Neural progenitor cell (in vitro differentiated cells): ENCODE measurements around the gene COL4A4. TPM values are rescaled to one million over a fixed set of nuclear protein-coding genes. Genes with fewer than 3 reads are reported as not detected.

Experiments
- DNase-seq: peaks from one replicate; pipeline ENCODE4 v3.0.0-alpha.2; 2016; ENCODE audit warnings: low spot score
- H2AFZ ChIP-seq: fragments of 200-600 bp; sonication (generic); replicated peaks from 2 replicates; pipeline ENCODE4 v1.6.1; 2016; ENCODE audit warnings: antibody characterized with exemption
- H3F3A ChIP-seq: fragments of 200-600 bp; sonication (generic); 2 replicates; pipeline ENCODE4 v1.6.1; 2016; ENCODE audit warnings: antibody characterized with exemption, low read depth
- H3K27ac ChIP-seq: fragments of 200-600 bp; sonication (generic); 2 replicates; pipeline ENCODE4 v1.5.1; 2016; ENCODE audit warnings: mild to moderate bottlenecking
- H3K27me3 ChIP-seq: fragments of 200-600 bp; sonication (generic); 2 replicates; pipeline ENCODE4 v1.6.1; 2016; ENCODE audit warnings: mild to moderate bottlenecking, moderate library complexity
- H3K36me3 ChIP-seq: fragments of 200-600 bp; sonication (generic); 2 replicates; pipeline ENCODE4 v1.5.1; 2016
- H3K4me1 ChIP-seq: fragments of 200-600 bp; sonication (generic); 2 replicates; pipeline ENCODE4 v1.6.1; 2016; ENCODE audit warnings: mixed run types
- H3K4me2 ChIP-seq: fragments of 200-600 bp; sonication (generic); 2 replicates; pipeline ENCODE4 v1.6.1; 2016
- H3K4me3 ChIP-seq: fragments of 200-600 bp; sonication (generic); 2 replicates; pipeline ENCODE4 v1.5.1; 2016
- H3K79me2 ChIP-seq: fragments of 200-600 bp; sonication (generic); 2 replicates; pipeline ENCODE4 v1.6.1; 2016; ENCODE audit warnings: low read depth
- H3K9ac ChIP-seq: fragments of 200-600 bp; sonication (generic); 2 replicates; pipeline ENCODE4 v1.6.1; 2016
- H3K9me3 ChIP-seq: fragments of 200-600 bp; sonication (generic); 2 replicates; pipeline ENCODE4 v1.5.1; 2016; ENCODE audit warnings: low read depth
- H4K20me1 ChIP-seq: fragments of 200-600 bp; sonication (generic); 2 replicates; pipeline ENCODE4 v1.6.1; 2016; ENCODE audit warnings: low read depth
- H3K27ac Mint-ChIP-seq: 3 replicates; pipeline ENCODE4 v1.8.0; 2021; ENCODE audit warnings: mixed read lengths
- H3K27me3 Mint-ChIP-seq: 2 replicates; pipeline ENCODE4 v1.8.0; 2022; ENCODE audit warnings: low read depth, mild to moderate bottlenecking, inconsistent platforms, moderate library complexity, mixed read lengths; ENCODE audit not compliant: insufficient read depth
- H3K36me3 Mint-ChIP-seq: 3 replicates; pipeline ENCODE4 v1.8.0; 2021; ENCODE audit warnings: mixed read lengths
- H3K4me1 Mint-ChIP-seq: 3 replicates; pipeline ENCODE4 v1.8.0; 2021; ENCODE audit warnings: mixed read lengths
- H3K4me3 Mint-ChIP-seq: 3 replicates; pipeline ENCODE4 v1.8.0; 2021; ENCODE audit warnings: mild to moderate bottlenecking, moderate library complexity, mixed read lengths
- H3K9me3 Mint-ChIP-seq: 3 replicates; pipeline ENCODE4 v1.8.0; 2020; ENCODE audit warnings: mixed read lengths
- EZH2 ChIP-seq: fragments of 200-600 bp; sonication (generic); IDR thresholded peaks from 2 replicates; pipeline ENCODE4 v1.6.1; 2017; ENCODE audit warnings: antibody characterized with exemption, mild to moderate bottlenecking, moderate library complexity
- EZH2phosphoT487 ChIP-seq: fragments of 200-600 bp; sonication (generic); IDR thresholded peaks from 2 replicates; pipeline ENCODE4 v1.6.1; 2017; ENCODE audit warnings: antibody characterized with exemption
- total RNA-seq: library from RNA; depleted of rRNA; stranded (reverse); fragments of >200 nt; gene quantifications from 2 replicates; pipeline ENCODE4 v1.2.3, GENCODE V29; 2015; ENCODE audit warnings: low replicate concordance
- TF ChIP-seq, protein P1 (sequence below): fragments of 200-600 bp; sonication (generic); IDR thresholded peaks from 2 replicates; pipeline ENCODE4 v1.5.1; 2017; ENCODE audit warnings: antibody characterized with exemption, mild to moderate bottlenecking

COL4A4 gene
- total RNA-seq, 1 donor from 2014 or later = 0.60 TPM

DNA sequence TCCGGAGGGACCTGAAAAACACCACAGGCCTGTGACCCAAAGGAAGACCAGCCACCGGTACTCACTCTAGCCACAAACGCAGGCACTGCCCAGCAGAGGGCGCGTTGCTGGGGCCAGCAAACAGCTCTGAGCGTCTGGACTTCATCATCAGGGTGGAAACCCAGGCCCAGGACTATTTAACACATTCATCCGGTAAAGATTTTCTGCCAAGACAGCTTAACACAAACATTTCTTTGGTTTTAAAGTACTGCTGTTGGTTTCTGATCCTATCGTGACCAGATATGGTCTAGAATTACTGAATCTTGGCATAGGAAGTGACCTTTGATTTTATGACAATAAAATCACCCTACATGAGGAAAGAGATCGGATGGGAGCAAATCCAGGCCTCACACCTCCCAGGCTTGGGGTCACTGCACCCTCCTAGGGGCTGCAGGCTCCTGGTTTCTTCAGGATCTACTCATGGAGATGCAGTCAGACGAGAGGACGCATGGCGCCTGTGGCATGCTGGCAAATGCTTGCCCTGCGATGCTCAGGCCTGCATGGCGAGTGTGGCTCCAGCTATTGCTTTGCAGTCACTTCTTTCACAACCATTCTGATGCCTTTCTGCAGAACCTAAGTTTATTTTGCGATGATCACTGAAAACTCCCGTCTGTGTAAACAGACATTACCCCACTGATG, 130.4 kb downstream of the COL4A4 start:
- Histone ChIP-seq H3K4me2 (no peak overlapping the region), H3K9me3 (no peaks in the 10 kb centered on the region), H3K4me1 (no peaks in the 10 kb centered on the region), H3K27ac (no peak overlapping the region), H4K20me1 (no peaks in the 10 kb centered on the region), H3K27me3 (no peaks in the 10 kb centered on the region), H3K79me2 (no peaks in the 10 kb centered on the region), H3F3A (no peaks in the 10 kb centered on the region), H2AFZ (peak overlapping the region; percentile 89), H3K9ac (no peak overlapping the region), H3K4me3 (no peak overlapping the region), H3K36me3 (no peaks in the 10 kb centered on the region)
- no peaks in the 10 kb centered on the region for H3K27me3 Mint-ChIP-seq
- TF ChIP-seq, protein P1, sequence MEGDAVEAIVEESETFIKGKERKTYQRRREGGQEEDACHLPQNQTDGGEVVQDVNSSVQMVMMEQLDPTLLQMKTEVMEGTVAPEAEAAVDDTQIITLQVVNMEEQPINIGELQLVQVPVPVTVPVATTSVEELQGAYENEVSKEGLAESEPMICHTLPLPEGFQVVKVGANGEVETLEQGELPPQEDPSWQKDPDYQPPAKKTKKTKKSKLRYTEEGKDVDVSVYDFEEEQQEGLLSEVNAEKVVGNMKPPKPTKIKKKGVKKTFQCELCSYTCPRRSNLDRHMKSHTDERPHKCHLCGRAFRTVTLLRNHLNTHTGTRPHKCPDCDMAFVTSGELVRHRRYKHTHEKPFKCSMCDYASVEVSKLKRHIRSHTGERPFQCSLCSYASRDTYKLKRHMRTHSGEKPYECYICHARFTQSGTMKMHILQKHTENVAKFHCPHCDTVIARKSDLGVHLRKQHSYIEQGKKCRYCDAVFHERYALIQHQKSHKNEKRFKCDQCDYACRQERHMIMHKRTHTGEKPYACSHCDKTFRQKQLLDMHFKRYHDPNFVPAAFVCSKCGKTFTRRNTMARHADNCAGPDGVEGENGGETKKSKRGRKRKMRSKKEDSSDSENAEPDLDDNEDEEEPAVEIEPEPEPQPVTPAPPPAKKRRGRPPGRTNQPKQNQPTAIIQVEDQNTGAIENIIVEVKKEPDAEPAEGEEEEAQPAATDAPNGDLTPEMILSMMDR = peak; percentile 91
- no peak for TF ChIP-seq EZH2
- DNase-seq = peak; percentile 76
- H3K36me3 Mint-ChIP-seq = no peaks in the 10 kb centered on the region
- no peaks in the 10 kb centered on the region for H3K9me3 Mint-ChIP-seq
- no peak overlapping the region for H3K27ac Mint-ChIP-seq
- H3K4me1 Mint-ChIP-seq = no peaks in the 10 kb centered on the region
- no peak overlapping the region for H3K4me3 Mint-ChIP-seq

DNA sequence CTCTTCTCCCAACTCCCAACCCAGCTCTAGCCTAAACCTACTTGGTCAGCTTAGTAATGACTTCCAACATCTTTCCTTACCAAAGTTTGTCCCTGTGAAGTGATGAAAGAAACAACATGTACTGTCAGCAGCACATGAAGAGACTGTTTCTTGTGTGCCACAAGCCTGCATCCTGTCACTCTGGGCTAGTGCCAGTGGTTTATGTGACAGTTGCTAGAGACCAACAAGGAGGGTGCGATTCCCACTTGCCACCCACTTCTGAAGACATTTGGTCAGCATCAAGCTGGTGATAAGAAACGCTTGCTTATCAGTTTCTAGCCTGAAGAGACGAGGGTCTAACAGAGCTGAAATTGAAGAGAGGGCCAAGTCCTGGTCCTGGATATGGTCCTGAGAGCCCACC, 132.6 kb downstream of the COL4A4 start:
- Mint-ChIP-seq H3K4me1 (no peaks in the 10 kb centered on the region), H3K4me3 (no peak overlapping the region), H3K27ac (no peak overlapping the region), H3K36me3 (no peaks in the 10 kb centered on the region), H3K27me3 (no peaks in the 10 kb centered on the region), H3K9me3 (no peaks in the 10 kb centered on the region)
- DNase-seq = no peak
- no peaks in the 10 kb centered on the region for H3K4me1 ChIP-seq
- no peaks in the 10 kb centered on the region for H4K20me1 ChIP-seq
- no peaks in the 10 kb centered on the region for H3K27me3 ChIP-seq
- no peaks in the 10 kb centered on the region for H3K9me3 ChIP-seq
- H3K79me2 ChIP-seq = no peaks in the 10 kb centered on the region
- no peak overlapping the region for H3K27ac ChIP-seq
- no peak overlapping the region for H3K9ac ChIP-seq
- TF ChIP-seq, protein P1 = no peak
- TF ChIP-seq EZH2 = no peak
- H3K4me3 ChIP-seq = no peak overlapping the region
- H3F3A ChIP-seq = no peaks in the 10 kb centered on the region
- H2AFZ ChIP-seq = no peak overlapping the region
- no peaks in the 10 kb centered on the region for H3K36me3 ChIP-seq
- no peak overlapping the region for H3K4me2 ChIP-seq

DNA sequence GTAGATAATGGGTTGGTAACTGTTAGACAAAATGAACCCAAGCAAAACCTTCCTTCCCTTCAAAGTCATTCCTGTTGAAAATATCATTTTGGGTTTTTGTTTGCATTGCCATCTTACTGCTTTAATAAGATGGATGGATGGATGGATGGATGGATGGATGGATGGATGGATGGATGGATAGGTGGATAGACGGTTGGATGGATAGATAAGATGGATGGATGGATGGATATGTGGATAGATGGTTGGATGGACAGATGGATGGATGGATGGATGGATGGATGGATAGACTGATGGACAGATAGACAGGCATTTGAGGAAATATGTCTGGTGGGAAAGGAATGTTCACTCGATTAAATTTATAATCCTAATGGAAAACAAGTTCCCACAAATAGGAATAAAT, 133.2 kb downstream of the COL4A4 start:
- H3K79me2 ChIP-seq = no peaks in the 10 kb centered on the region
- H3K9me3 ChIP-seq = no peaks in the 10 kb centered on the region
- H3K27ac ChIP-seq = no peak overlapping the region
- H3K4me3 ChIP-seq = no peak overlapping the region
- no peak for TF ChIP-seq EZH2
- no peak for TF ChIP-seq EZH2phosphoT487
- TF ChIP-seq, protein P1 = no peak
- Mint-ChIP-seq H3K36me3 (no peaks in the 10 kb centered on the region), H3K4me1 (no peaks in the 10 kb centered on the region), H3K27me3 (no peaks in the 10 kb centered on the region), H3K4me3 (no peak overlapping the region), H3K9me3 (no peaks in the 10 kb centered on the region), H3K27ac (no peak overlapping the region)
- H3K27me3 ChIP-seq = no peaks in the 10 kb centered on the region
- no peaks in the 10 kb centered on the region for H3K36me3 ChIP-seq
- no peaks in the 10 kb centered on the region for H3F3A ChIP-seq
- DNase-seq = no peak
- H3K4me1 ChIP-seq = no peaks in the 10 kb centered on the region
- H2AFZ ChIP-seq = no peak overlapping the region
- H3K4me2 ChIP-seq = no peak overlapping the region
- no peak overlapping the region for H3K9ac ChIP-seq
- no peaks in the 10 kb centered on the region for H4K20me1 ChIP-seq
